Stimulated activated CD8-positive, alpha-beta memory T cell treated with anti-CD3 and anti-CD28 coated beads, Interleukin-4, amount 100 ng/mL, for 1 hour (primary cell): Measurements from ENCODE around the gene EPS8L2.

Experiments
- DNase-seq, 2 donors: peaks; one replicate each; pipeline ENCODE4 v3.0.0-alpha.2; 2020; ENCODE audit warnings: low read depth in 2 of 2, low spot score in 1 of 2

The EPS8L2 gene

DNA sequence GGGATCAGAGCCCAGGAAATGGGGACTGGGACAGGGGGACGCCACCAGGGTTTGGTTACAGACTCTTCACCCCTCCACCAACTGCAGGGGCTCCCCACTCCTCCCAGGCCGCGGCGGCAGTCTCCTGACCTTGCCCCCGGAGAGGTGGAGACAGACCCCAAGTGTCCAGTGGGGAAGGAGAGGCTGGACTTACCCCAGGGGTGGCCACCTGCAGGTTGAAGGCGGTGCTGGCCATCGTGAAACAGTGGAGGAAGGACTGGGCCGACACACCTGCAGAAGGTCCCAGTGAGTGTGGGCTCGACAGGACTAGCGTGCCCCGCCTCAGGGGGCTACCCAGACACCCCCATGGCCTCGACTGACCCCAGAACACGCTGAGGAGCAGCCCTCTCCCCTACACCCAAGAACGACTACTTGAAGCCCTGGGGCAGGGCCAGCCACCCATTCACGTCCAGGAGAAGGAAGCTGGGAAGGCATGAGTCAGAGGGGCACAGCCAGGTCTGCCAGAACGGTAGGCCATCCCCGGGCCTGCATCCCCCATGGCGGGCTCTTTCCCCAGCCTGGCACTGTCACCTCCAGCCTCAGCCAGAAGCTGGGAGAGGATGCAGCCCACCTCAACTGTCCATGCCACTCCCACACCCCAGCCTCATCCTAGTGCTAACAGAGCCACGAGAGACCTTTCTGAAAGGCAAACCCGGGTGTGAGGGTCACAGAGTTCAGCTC, 69.0 kb downstream of the EPS8L2 start:
- DNase-seq: no peak

DNA sequence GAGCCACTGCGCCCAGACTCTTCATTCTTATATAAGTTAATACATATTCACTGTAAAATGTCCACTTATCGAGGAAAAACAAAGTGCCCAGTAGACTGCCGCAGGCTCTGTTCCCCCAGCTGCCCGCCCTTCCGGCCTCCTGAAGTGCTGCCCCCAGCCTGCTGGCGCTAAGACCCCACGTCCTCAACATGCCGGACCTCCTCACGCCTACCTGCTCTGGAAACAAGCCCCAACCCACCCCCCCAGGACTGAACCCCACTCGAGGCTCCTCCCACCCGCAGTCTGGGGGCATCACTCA, 70.2 kb downstream of the EPS8L2 start:
- DNase-seq: no peak

DNA sequence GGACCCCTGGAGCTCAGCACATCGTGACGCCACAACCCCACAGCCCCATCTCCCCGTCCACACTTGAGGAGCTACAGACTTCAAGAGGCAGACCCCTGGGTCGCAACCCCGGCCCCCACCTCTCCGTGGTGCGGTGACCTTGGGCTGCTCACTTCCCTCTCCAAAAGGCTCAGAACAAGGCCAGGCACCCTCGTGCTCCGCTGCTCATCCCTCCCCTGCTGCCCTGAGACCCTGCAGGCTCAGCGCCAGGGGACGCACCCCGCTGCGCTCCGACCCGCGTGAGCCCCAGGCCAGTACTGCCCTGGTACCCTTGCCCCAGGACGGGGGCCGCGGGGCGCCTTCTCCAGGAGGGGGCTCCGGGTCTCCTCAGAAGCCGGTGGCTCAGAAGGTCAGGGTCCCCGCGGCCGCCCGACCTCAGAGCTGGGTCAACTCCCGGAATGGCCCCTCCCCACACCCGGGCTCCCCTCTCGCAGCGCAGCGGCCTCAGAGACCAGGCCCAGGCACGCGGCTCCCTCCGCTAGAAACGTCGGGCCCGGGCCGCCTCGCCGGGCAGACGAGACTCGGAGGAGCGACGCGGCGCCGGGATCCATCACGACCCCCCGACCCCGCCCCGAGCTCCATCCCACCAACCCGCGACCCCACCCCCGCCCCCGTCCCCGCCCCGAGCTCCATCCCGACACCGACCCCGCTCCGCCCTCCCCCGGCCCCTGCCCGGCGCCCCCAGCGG, 70.7 kb downstream of the EPS8L2 start:
- DNase-seq: no peak
